Anterior cingulate cortex (tissue), 58 donors: ENCODE data around the gene KPNA2.
"Not testable (repeated sequence)": the region's sequence is repeated elsewhere in the genome, so short reads cannot be mapped to it uniquely, and the experiment has no call there.

Experiments
- DNase-seq, 58 donors: peaks; one replicate each; lab custom pipeline; 2025; lab: John Stamatoyannopoulos, UW

The KPNA2 gene

GRCh38 chr17:68054296-68054900 is 18.9 kb downstream of the KPNA2 start:
- peak in 45 of 58 donors; percentile 3 to 80 (median 35) for DNase-seq

- DNase-seq, result no peak
Observed at GRCh38 chr17:68057531-68057952, 22.0 kb downstream of the KPNA2 start.

- no peak for DNase-seq
Observed at GRCh38 chr17:68060336-68060735, 24.8 kb downstream of the KPNA2 start.

- DNase-seq, result no peak
Observed at GRCh38 chr17:68061512-68062313, 26.2 kb downstream of the KPNA2 start.

GRCh38 chr17:68065366-68065765 is 29.8 kb downstream of the KPNA2 start:
- not testable (repeated sequence) for DNase-seq

- not testable (repeated sequence) for DNase-seq
Observed at GRCh38 chr17:68068512-68068911, 33.0 kb downstream of the KPNA2 start.

GRCh38 chr17:68070582-68071444 is 35.3 kb downstream of the KPNA2 start:
- DNase-seq, result peak in 10 of 58 donors; percentile 1 to 40 (median 8)

- DNase-seq, result no peak
Observed at GRCh38 chr17:68074279-68074678, 38.7 kb downstream of the KPNA2 start.

GRCh38 chr17:68075953-68076607 is 40.5 kb downstream of the KPNA2 start:
- DNase-seq, result not testable (repeated sequence)

GRCh38 chr17:68077498-68077897 is 42.0 kb downstream of the KPNA2 start:
- peak in 18 of 58 donors; percentile 2 to 64 (median 22) for DNase-seq

- no peak for DNase-seq
Observed at GRCh38 chr17:68080411-68081150, 45.0 kb downstream of the KPNA2 start.

- not testable (repeated sequence) for DNase-seq
Observed at GRCh38 chr17:68081305-68082265, 46.0 kb downstream of the KPNA2 start.

GRCh38 chr17:68085771-68086381 is 50.3 kb downstream of the KPNA2 start:
- DNase-seq, result no peak

GRCh38 chr17:68086666-68087065 is 51.1 kb downstream of the KPNA2 start:
- DNase-seq, result not testable (repeated sequence)

- DNase-seq, result not testable (repeated sequence)
Observed at GRCh38 chr17:68087131-68087623, 51.6 kb downstream of the KPNA2 start.

GRCh38 chr17:68087851-68088250 is 52.3 kb downstream of the KPNA2 start:
- DNase-seq, result no peak

- DNase-seq, result peak in 6 of 58 donors; percentile 9 to 62 (median 33)
Observed at GRCh38 chr17:68089881-68090280, 54.3 kb downstream of the KPNA2 start.
